ENCODE measurements around the gene SPOCK3. TPM values are rescaled to one million over a fixed set of nuclear protein-coding genes. Genes with fewer than 3 reads are reported as not detected.

Gene SPOCK3
- total and polyA plus RNA-seq, 2 experiments from 2014 or later = 1.6 to 4.1 TPM

- TF ChIP-seq ZNF462 (CRISPR knock-in tag; IDR thresholded peaks at IDR 0.05) (no peak), NANOG (IDR thresholded peaks at IDR 0.05; ENCODE audit: borderline replicate concordance) (no peak), CREB1 (CRISPR knock-in tag; IDR thresholded peaks at IDR 0.05; ENCODE audit: low read depth) (no peak), REST (IDR thresholded peaks at IDR 0.05; ENCODE audit: unreplicated experiment) (no peak), JUNB (IDR thresholded peaks at IDR 0.05; ENCODE audit: unreplicated experiment) (no peak), EZH2phosphoT487 (IDR thresholded peaks at IDR 0.05; ENCODE audit: unreplicated experiment) (no peak), POLR2AphosphoS5 (IDR thresholded peaks at IDR 0.05; ENCODE audit: low read depth) (no peak), STAT1 (IDR thresholded peaks at IDR 0.05; ENCODE audit: unreplicated experiment) (no peak)
- TF ChIP-seq, protein P1, sequence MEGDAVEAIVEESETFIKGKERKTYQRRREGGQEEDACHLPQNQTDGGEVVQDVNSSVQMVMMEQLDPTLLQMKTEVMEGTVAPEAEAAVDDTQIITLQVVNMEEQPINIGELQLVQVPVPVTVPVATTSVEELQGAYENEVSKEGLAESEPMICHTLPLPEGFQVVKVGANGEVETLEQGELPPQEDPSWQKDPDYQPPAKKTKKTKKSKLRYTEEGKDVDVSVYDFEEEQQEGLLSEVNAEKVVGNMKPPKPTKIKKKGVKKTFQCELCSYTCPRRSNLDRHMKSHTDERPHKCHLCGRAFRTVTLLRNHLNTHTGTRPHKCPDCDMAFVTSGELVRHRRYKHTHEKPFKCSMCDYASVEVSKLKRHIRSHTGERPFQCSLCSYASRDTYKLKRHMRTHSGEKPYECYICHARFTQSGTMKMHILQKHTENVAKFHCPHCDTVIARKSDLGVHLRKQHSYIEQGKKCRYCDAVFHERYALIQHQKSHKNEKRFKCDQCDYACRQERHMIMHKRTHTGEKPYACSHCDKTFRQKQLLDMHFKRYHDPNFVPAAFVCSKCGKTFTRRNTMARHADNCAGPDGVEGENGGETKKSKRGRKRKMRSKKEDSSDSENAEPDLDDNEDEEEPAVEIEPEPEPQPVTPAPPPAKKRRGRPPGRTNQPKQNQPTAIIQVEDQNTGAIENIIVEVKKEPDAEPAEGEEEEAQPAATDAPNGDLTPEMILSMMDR (conservative IDR thresholded peaks at IDR 0.05; ENCODE audit: low read depth in 2 of 2) = no peak
Measured at GRCh38 chr4:166808380-166808779, 425.9 kb downstream of the SPOCK3 start (continued).

All from GM23338 (cell line).